GM12872 (cell line): ENCODE measurements around the gene ANXA2.

Experiments
- CTCF ChIP-seq: IDR thresholded peaks from 3 replicates; pipeline ENCODE4 v1.5.1; 2011; ENCODE audit warnings: low read depth, mild to moderate bottlenecking, low read length, moderate library complexity; ENCODE audit not compliant: insufficient read depth

ANXA2 gene

GRCh38 chr15:60407415-60407805 is 9.6 kb upstream of the ANXA2 start:
- TF ChIP-seq CTCF: no peak

- TF ChIP-seq CTCF: no peak
Observed at GRCh38 chr15:60406513-60407414, 9.0 kb upstream of the ANXA2 start.

GRCh38 chr15:60405399-60405798 is 7.6 kb upstream of the ANXA2 start:
- TF ChIP-seq CTCF: no peak

- no peak for TF ChIP-seq CTCF
Observed at GRCh38 chr15:60400944-60401343, 3.2 kb upstream of the ANXA2 start.

- TF ChIP-seq CTCF: no peak
Observed at GRCh38 chr15:60399931-60400330, 2.1 kb upstream of the ANXA2 start.

- no peak for TF ChIP-seq CTCF
Observed at GRCh38 chr15:60399246-60399915, 1.6 kb upstream of the ANXA2 start.

- TF ChIP-seq CTCF: no peak
Observed at GRCh38 chr15:60396958-60397771, 621 bp downstream of the ANXA2 start.
